Activated CD4-positive, alpha-beta T cell treated with anti-CD3 and anti-CD28 coated beads, Interleukin-2, amount 10 ng/mL, durations not matched to agents 7 days and 5 days (primary cell): Measurements from ENCODE around the gene CEP162. TPM values are rescaled to one million over a fixed set of nuclear protein-coding genes. Genes with fewer than 3 reads are reported as not detected.
"Not testable (repeated sequence)": the region's sequence is repeated elsewhere in the genome, so short reads cannot be mapped to it uniquely, and the experiment has no call there.

Source experiments
- CTCF ChIA-PET: fragments of 350-600 bp; sonication (Branson Sonifier 250); formaldehyde crosslinking; loops from one replicate; lab custom pipeline; 2021; ENCODE audit warnings: antibody characterized with exemption; lab: Charles Lee
- POLR2A ChIA-PET: fragments of 350-600 bp; sonication (Branson Sonifier 250); formaldehyde crosslinking; loops from one replicate; lab custom pipeline; 2021; ENCODE audit warnings: antibody characterized with exemption; lab: Charles Lee
- DNase-seq: peaks from one replicate; pipeline ENCODE4 v3.0.0-alpha.2; 2020
- H3K27ac Mint-ChIP-seq: one replicate; pipeline ENCODE4 v1.8.0; 2021; ENCODE audit warnings: mild to moderate bottlenecking, moderate library complexity, mixed read lengths
- H3K27me3 Mint-ChIP-seq: one replicate; pipeline ENCODE4 v1.8.0; 2021; ENCODE audit warnings: mixed read lengths
- H3K36me3 Mint-ChIP-seq: one replicate; pipeline ENCODE4 v1.8.0; 2021; ENCODE audit warnings: low read depth, mixed read lengths
- H3K4me1 Mint-ChIP-seq: one replicate; pipeline ENCODE4 v1.8.0; 2021; ENCODE audit warnings: mixed read lengths
- H3K4me3 Mint-ChIP-seq: one replicate; pipeline ENCODE4 v1.8.0; 2021; ENCODE audit warnings: mild to moderate bottlenecking, moderate library complexity, mixed read lengths
- H3K9me3 Mint-ChIP-seq: one replicate; pipeline ENCODE4 v1.8.0; 2021; ENCODE audit warnings: mixed read lengths
- total RNA-seq, 2 experiments: library from RNA; stranded (reverse); gene quantifications; one replicate each; pipeline ENCODE4 v1.2.3, GENCODE V29; 2021

CEP162 gene
- total RNA-seq, 2 experiments from 2014 or later, result 10.6 to 11.5 TPM

DNA sequence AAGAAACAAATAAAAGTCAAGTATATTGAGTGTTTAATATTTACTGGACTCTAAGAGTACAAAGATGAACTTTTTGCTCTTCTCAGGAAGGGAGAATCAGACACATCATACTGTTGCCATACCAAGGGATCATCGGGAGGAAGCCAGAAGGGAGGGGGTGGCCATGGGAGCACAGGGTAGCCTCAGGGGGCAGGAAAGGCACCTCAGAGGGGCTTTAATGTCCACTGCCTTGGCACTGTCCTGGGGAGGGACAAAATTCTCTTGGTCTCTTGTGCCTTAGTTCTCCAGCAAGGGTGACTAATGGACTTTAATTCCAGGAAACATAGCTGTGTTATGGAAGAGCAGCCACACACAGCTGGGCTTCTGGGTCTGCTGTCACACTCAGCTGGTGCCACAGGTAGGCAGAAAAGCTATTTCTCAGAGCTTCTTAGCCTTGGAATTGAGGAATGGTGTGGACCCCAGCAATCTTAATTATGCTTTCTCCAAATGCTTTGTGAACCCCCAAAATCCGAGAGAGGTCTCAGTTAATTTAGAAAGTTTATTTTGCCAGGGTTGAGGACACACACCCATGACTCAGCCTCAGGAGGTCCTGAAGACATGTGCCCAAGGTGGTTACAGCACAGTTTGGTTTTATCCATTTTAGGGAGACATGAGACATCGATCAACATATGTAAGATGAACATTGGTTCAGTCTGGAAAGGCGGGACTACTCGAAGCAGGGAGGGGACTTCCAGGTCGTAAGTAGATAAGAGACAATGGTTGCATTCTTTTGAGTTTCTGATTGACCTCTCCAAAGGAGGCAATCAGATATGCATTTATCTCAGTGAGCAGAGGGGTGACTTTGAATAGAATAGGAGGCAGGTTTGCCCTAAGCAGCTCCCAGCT, 140.7 kb downstream of the CEP162 start:
- POLR2A ChIA-PET, result no interaction called here
- no peaks in the 10 kb centered on the region for H3K4me1 Mint-ChIP-seq
- no peak overlapping the region for H3K4me3 Mint-ChIP-seq
- H3K9me3 Mint-ChIP-seq, result no peaks in the 10 kb centered on the region
- peaks cover 10% of the 10 kb centered on the region for H3K27me3 Mint-ChIP-seq
- H3K36me3 Mint-ChIP-seq, result no peaks in the 10 kb centered on the region
- CTCF ChIA-PET, result interaction anchor here (0.8 kb wide), 1 partner anchor 17 kb away, joined by 3 read pairs; no protein-coding TSS in a partner anchor
- no peak overlapping the region for H3K27ac Mint-ChIP-seq
- no peak for DNase-seq

GRCh38 chr6:84086056-84086455, 141.4 kb downstream of the CEP162 start:
- CTCF ChIA-PET, result interaction anchor here (0.8 kb wide), 1 partner anchor 17 kb away, joined by 3 read pairs; no protein-coding TSS in a partner anchor

GRCh38 chr6:84084705-84085104, 142.7 kb downstream of the CEP162 start:
- H3K27me3 Mint-ChIP-seq, result peaks cover 10% of the 10 kb centered on the region
- H3K4me1 Mint-ChIP-seq, H3K36me3 Mint-ChIP-seq, DNase-seq, H3K9me3 Mint-ChIP-seq, H3K4me3 Mint-ChIP-seq, CTCF ChIA-PET, POLR2A ChIA-PET, H3K27ac Mint-ChIP-seq: not testable (repeated sequence)

More at GRCh38 chr6:84086056-84086455, 141.4 kb downstream of the CEP162 start:
- POLR2A ChIA-PET, result no interaction called here
- no peak for DNase-seq
- Mint-ChIP-seq H3K27me3 (peaks cover 10% of the 10 kb centered on the region), H3K4me3 (no peak overlapping the region), H3K4me1 (no peaks in the 10 kb centered on the region), H3K9me3 (no peaks in the 10 kb centered on the region), H3K27ac (no peak overlapping the region), H3K36me3 (no peaks in the 10 kb centered on the region)

GRCh38 chr6:84082689-84083265, 144.7 kb downstream of the CEP162 start:
- no peaks in the 10 kb centered on the region for H3K4me1 Mint-ChIP-seq
- ChIA-PET CTCF (no interaction called here), POLR2A (no interaction called here)
- DNase-seq, result no peak
- peaks cover 6% of the 10 kb centered on the region for H3K27me3 Mint-ChIP-seq
- no peak overlapping the region for H3K4me3 Mint-ChIP-seq
- H3K36me3 Mint-ChIP-seq, result no peaks in the 10 kb centered on the region
- no peaks in the 10 kb centered on the region for H3K9me3 Mint-ChIP-seq
- no peak overlapping the region for H3K27ac Mint-ChIP-seq

GRCh38 chr6:84081222-84081621, 146.2 kb downstream of the CEP162 start:
- H3K27ac Mint-ChIP-seq, result no peak overlapping the region
- H3K36me3 Mint-ChIP-seq, result no peaks in the 10 kb centered on the region
- no peak for DNase-seq
- no peaks in the 10 kb centered on the region for H3K4me1 Mint-ChIP-seq
- H3K9me3 Mint-ChIP-seq, result no peaks in the 10 kb centered on the region
- ChIA-PET POLR2A (no interaction called here), CTCF (no interaction called here)
- H3K4me3 Mint-ChIP-seq, result no peak overlapping the region
- H3K27me3 Mint-ChIP-seq, result peaks cover 6% of the 10 kb centered on the region

- Mint-ChIP-seq H3K9me3 (no peaks in the 10 kb centered on the region), H3K27ac (no peak overlapping the region), H3K27me3 (peaks cover 3% of the 10 kb centered on the region), H3K4me1 (no peaks in the 10 kb centered on the region), H3K4me3 (no peak overlapping the region), H3K36me3 (no peaks in the 10 kb centered on the region)
- no peak for DNase-seq
- POLR2A ChIA-PET, result no interaction called here
- CTCF ChIA-PET, result no interaction called here
These were observed 149.1 kb downstream of the CEP162 start for GRCh38 chr6:84078335-84078734.

DNA sequence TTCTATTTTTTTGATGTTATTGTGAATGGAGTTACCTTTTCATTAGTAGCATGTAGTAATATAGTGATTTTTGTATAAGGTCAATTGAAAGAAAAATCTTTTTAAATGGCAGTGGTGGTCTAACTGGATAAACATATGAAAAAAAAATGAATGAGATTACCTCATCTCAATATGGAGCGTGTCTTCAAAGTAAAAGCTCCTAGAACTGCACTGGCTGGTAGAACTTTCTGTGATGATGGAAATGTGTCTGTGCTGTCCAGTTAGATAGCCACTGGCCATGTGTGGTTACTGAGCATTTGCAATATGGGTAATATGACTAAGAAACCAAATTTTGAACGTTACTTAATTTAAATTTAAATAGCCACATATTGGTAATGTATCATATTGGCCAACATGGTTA, 149.8 kb downstream of the CEP162 start:
- H3K27me3 Mint-ChIP-seq, result no peaks in the 10 kb centered on the region
- H3K36me3 Mint-ChIP-seq, result no peaks in the 10 kb centered on the region
- CTCF ChIA-PET, result no interaction called here
- DNase-seq, result no peak
- H3K9me3 Mint-ChIP-seq, result peaks cover 4% of the 10 kb centered on the region
- no peak overlapping the region for H3K27ac Mint-ChIP-seq
- POLR2A ChIA-PET, result no interaction called here
- H3K4me3 Mint-ChIP-seq, result no peak overlapping the region
- no peaks in the 10 kb centered on the region for H3K4me1 Mint-ChIP-seq

- CTCF ChIA-PET, result interaction anchor here (0.6 kb wide), 1 partner anchor 29 kb away, joined by 3 read pairs; no protein-coding TSS in a partner anchor
- no peak for DNase-seq
- Mint-ChIP-seq H3K36me3 (no peaks in the 10 kb centered on the region), H3K4me3 (no peak overlapping the region), H3K27ac (no peak overlapping the region), H3K4me1 (no peaks in the 10 kb centered on the region), H3K27me3 (no peaks in the 10 kb centered on the region), H3K9me3 (peaks cover 4% of the 10 kb centered on the region)
- POLR2A ChIA-PET, result no interaction called here
These were observed 152.3 kb downstream of the CEP162 start for GRCh38 chr6:84074988-84075781.

Other genes starting within 250 kb of the CEP162 start
- not detected for gene MRAP2, start 193.9 kb downstream of the CEP162 start, total RNA-seq